Liver (tissue), 9 donors: ENCODE data around the gene SMAP2. TPM values are rescaled to one million over a fixed set of nuclear protein-coding genes. Genes with fewer than 3 reads are reported as not detected.

Experiments used
- DNase-seq: peaks from one replicate; pipeline ENCODE4 v3.0.0-alpha.2; 2017; ENCODE audit warnings: low spot score
- H3K27ac ChIP-seq, 2 donors: one replicate each; pipeline ENCODE4 v1.7.0; 2013; ENCODE audit warnings: inconsistent platforms in 2 of 2, low read length in 2 of 2, control low read depth in 1 of 2, low read depth in 1 of 2, mild to moderate bottlenecking in 1 of 2
- H3K27me3 ChIP-seq, 4 donors: one replicate each; pipeline versions ENCODE4 v1.6.1 to v1.7.0; 2013; ENCODE audit warnings: low read length in 3 of 4, inconsistent platforms in 1 of 4, mild to moderate bottlenecking in 1 of 4, moderate library complexity in 1 of 4; ENCODE audit not compliant: control insufficient read depth in 4 of 4, insufficient read depth in 4 of 4
- H3K36me3 ChIP-seq, 4 donors: one replicate each; pipeline versions ENCODE4 v1.6.1 to v1.7.0; 2013; ENCODE audit warnings: low read length in 3 of 4, mild to moderate bottlenecking in 3 of 4, low read depth in 1 of 4, moderate library complexity in 1 of 4; ENCODE audit not compliant: control insufficient read depth in 4 of 4, insufficient read depth in 3 of 4
- H3K4me1 ChIP-seq, 4 donors: one replicate each; pipeline versions ENCODE4 v1.6.1 to v1.7.0; 2013; ENCODE audit warnings: low read length in 3 of 4, mild to moderate bottlenecking in 3 of 4, moderate library complexity in 1 of 4; ENCODE audit not compliant: control insufficient read depth in 4 of 4, insufficient read depth in 4 of 4
- H3K4me3 ChIP-seq, 3 donors: one replicate each; pipeline versions ENCODE4 v1.6.1 to v1.7.0; 2013; ENCODE audit warnings: low read length in 3 of 3, control low read depth in 1 of 3, low read depth in 1 of 3, mild to moderate bottlenecking in 1 of 3
- H3K9ac ChIP-seq, 2 donors: one replicate each; pipeline ENCODE4 v1.7.0; 2013; ENCODE audit warnings: low read length in 2 of 2, mild to moderate bottlenecking in 2 of 2, moderate library complexity in 2 of 2, control low read depth in 1 of 2, low read depth in 1 of 2
- H3K9me3 ChIP-seq, 4 donors: one replicate each; pipeline versions ENCODE4 v1.6.1 to v1.7.0; 2013; ENCODE audit warnings: low read length in 3 of 4; ENCODE audit not compliant: control insufficient read depth in 4 of 4
- ATF3 ChIP-seq: IDR thresholded peaks from 2 replicates; pipeline ENCODE4 v1.6.1; 2016; ENCODE audit warnings: antibody characterized with exemption
- CTCF ChIP-seq: fragments of 150-350 bp; IDR thresholded peaks from 2 replicates; pipeline ENCODE4 v1.5.1; 2017; ENCODE audit warnings: improper control_type of control experiment, low read depth, low read length; ENCODE audit not compliant: missing input control
- EGR1 ChIP-seq, 2 donors: IDR thresholded peaks; 2 replicates each; pipeline ENCODE4 v1.6.1; 2016 to 2018; ENCODE audit warnings: antibody characterized with exemption in 2 of 2, low read depth in 2 of 2
- FOXA1 ChIP-seq: IDR thresholded peaks from 2 replicates; pipeline ENCODE4 v1.6.1; 2016; ENCODE audit warnings: antibody characterized with exemption
- FOXA2 ChIP-seq: IDR thresholded peaks from 2 replicates; pipeline ENCODE4 v1.6.1; 2016; ENCODE audit warnings: antibody characterized with exemption
- HNF4A ChIP-seq, 2 donors: conservative IDR thresholded peaks; 2 replicates each; pipeline ENCODE4 v1.6.1; 2016; ENCODE audit warnings: antibody characterized with exemption in 2 of 2, mild to moderate bottlenecking in 2 of 2
- HNF4G ChIP-seq: IDR thresholded peaks from 2 replicates; pipeline ENCODE4 v1.6.1; 2016; ENCODE audit warnings: antibody characterized with exemption
- JUND ChIP-seq, 2 donors: IDR thresholded peaks; 2 replicates each; pipeline ENCODE4 v1.6.1; 2016; ENCODE audit warnings: antibody characterized with exemption in 2 of 2
- MAX ChIP-seq: IDR thresholded peaks from 2 replicates; pipeline ENCODE4 v1.6.1; 2016; ENCODE audit warnings: antibody characterized with exemption
- NR2F2 ChIP-seq: IDR thresholded peaks from 2 replicates; pipeline ENCODE4 v1.6.1; 2016; ENCODE audit warnings: antibody characterized with exemption
- RAD21 ChIP-seq, 2 donors: IDR thresholded peaks; 2 replicates each; pipeline ENCODE4 v1.6.1; 2016; ENCODE audit warnings: antibody characterized with exemption in 2 of 2, mild to moderate bottlenecking in 2 of 2
- REST ChIP-seq: IDR thresholded peaks from 2 replicates; pipeline ENCODE4 v1.6.1; 2016; ENCODE audit warnings: antibody characterized with exemption, mild to moderate bottlenecking
- RXRA ChIP-seq, 2 donors: IDR thresholded peaks; 2 replicates each; pipeline ENCODE4 v1.6.1; 2017 to 2018; ENCODE audit warnings: antibody characterized with exemption in 2 of 2, mild to moderate bottlenecking in 1 of 2
- SP1 ChIP-seq: IDR thresholded peaks from 2 replicates; pipeline ENCODE4 v1.6.1; 2018; ENCODE audit warnings: antibody characterized with exemption, mild to moderate bottlenecking
- TAF1 ChIP-seq: conservative IDR thresholded peaks from 2 replicates; pipeline ENCODE4 v1.6.1; 2016; ENCODE audit warnings: antibody characterized with exemption, mild to moderate bottlenecking
- YY1 ChIP-seq: IDR thresholded peaks from 2 replicates; pipeline ENCODE4 v1.6.1; 2016; ENCODE audit warnings: antibody characterized with exemption, mild to moderate bottlenecking
- WGBS: extraction: QIAGEN DNeasy Blood & Tissue Kit; methylation state at CpG from one replicate; pipeline ENCODE4 v1.1.7; 2013; 5-methylcytosine and 5-hydroxymethylcytosine counted together
- polyA plus RNA-seq, 2 donors: library from polyadenylated mRNA; stranded (reverse) in 1 of 2; unstranded in 1 of 2; fragments of 200-250 nt in 1 of 2; fragments of >200 nt in 1 of 2; fragmentation: Nextera tagmentation in 1 of 2; extraction: Ambion mirVana in 1 of 2; gene quantifications; one replicate each; pipeline versions ENCODE4 v1.2.1 to v1.2.3, GENCODE V29; 2013 to 2015
- total RNA-seq, 2 donors: library from RNA; depleted of rRNA; stranded (reverse); fragments of >200 nt; gene quantifications; one replicate each; pipeline ENCODE4 v1.2.3, GENCODE V29; 2014
- donor health status: healthy.
- donor health status: healthy.
- donor health status: healthy.
- donor health status: healthy.
- donor health status: healthy.

Gene SMAP2
- total and polyA plus RNA-seq, 4 donors, result 20.0 to 36.8 (median 29.8) TPM

GRCh38 chr1:40362199-40362598 is 11.3 kb upstream of the SMAP2 start (continued):
- TF ChIP-seq CTCF, result no peak
- no peak for TF ChIP-seq FOXA2
- TF ChIP-seq ATF3, result no peak

- no peak overlapping the region for H3K27ac ChIP-seq
- H3K9me3 ChIP-seq, result no peaks in the 10 kb centered on the region
- no peaks in the 10 kb centered on the region for H3K36me3 ChIP-seq
- 52% methylated on average over 2 of the region's 2 CpGs for WGBS
- no peak for TF ChIP-seq MAX
- no peak for TF ChIP-seq NR2F2
- TF ChIP-seq REST, result peak; percentile 72
- H3K4me3 ChIP-seq, result no peak overlapping the region
- DNase-seq, result no peak
- no peaks in the 10 kb centered on the region for H3K4me1 ChIP-seq
- H3K27me3 ChIP-seq, result no peaks in the 10 kb centered on the region
- no peak overlapping the region for H3K9ac ChIP-seq
These were observed 10.8 kb upstream of the SMAP2 start for GRCh38 chr1:40362699-40363098.

GRCh38 chr1:40363721-40364120 is 9.8 kb upstream of the SMAP2 start:
- no peaks in the 10 kb centered on the region for H3K27me3 ChIP-seq
- H3K27ac ChIP-seq, result no peak overlapping the region
- no peak for DNase-seq
- no peaks in the 10 kb centered on the region for H3K9me3 ChIP-seq
- TF ChIP-seq REST (no peak), ATF3 (no peak), CTCF (no peak), FOXA2 (no peak), TAF1 (no peak), JUND (IDR thresholded peaks at IDR 0.05) (no peak), FOXA1 (no peak), MAX (no peak), RAD21 (IDR thresholded peaks at IDR 0.05) (no peak), EGR1 (IDR thresholded peaks at IDR 0.05; ENCODE audit: low read depth in 2 of 2) (no peak), NR2F2 (no peak), RXRA (IDR thresholded peaks at IDR 0.05) (no peak), HNF4G (no peak), SP1 (no peak), YY1 (no peak), HNF4A (conservative IDR thresholded peaks at IDR 0.05) (no peak)
- 81% methylated on average over 2 of the region's 2 CpGs for WGBS
- no peak overlapping the region for H3K9ac ChIP-seq
- H3K4me1 ChIP-seq, result no peaks in the 10 kb centered on the region
- H3K36me3 ChIP-seq, result no peaks in the 10 kb centered on the region
- no peak overlapping the region for H3K4me3 ChIP-seq
